Panc1 (cell line): ENCODE results near the gene VWDE. TPM values are rescaled to one million over a fixed set of nuclear protein-coding genes. Genes with fewer than 3 reads are reported as not detected.

Experiments used
- ATAC-seq: fragments of 200-7000 bp; cut with Tn5 transposase; 2 replicates; pipeline ENCODE4 v1.9.1; 2020; ENCODE audit warnings: mild to moderate bottlenecking, moderate library complexity
- BruUV-seq: library from RNA; stranded (reverse); fragments of 400-500 nt; replicated peaks from 2 replicates; lab custom pipeline; 2021; lab: Mats Ljungman, UMichigan
- CTCF ChIA-PET: fragments of 300-600 bp; sonication (Branson Sonifier 250); formaldehyde crosslinking; loops from one replicate; lab custom pipeline; 2022; ENCODE audit warnings: antibody characterized with exemption; lab: Charles Lee
- POLR2A ChIA-PET: fragments of 300-600 bp; sonication (Branson Sonifier 250); formaldehyde crosslinking; loops from one replicate; lab custom pipeline; 2022; ENCODE audit warnings: antibody characterized with exemption; lab: Charles Lee
- DNase-seq: peaks from one replicate; pipeline ENCODE4 v3.0.0-alpha.2; 2010; ENCODE audit warnings: low read depth, low spot score
- H3K27ac ChIP-seq: 2 replicates; pipeline ENCODE4 v1.5.1; 2011; ENCODE audit warnings: mild to moderate bottlenecking, low read length, inconsistent platforms
- H3K27me3 ChIP-seq: fragments of 200-500 bp; sonication (Bioruptor generic); 2 replicates; pipeline ENCODE4 v1.6.0; 2014; ENCODE audit warnings: low read length, inconsistent platforms; ENCODE audit not compliant: control insufficient read depth, insufficient read depth
- H3K36me3 ChIP-seq: fragments of 200-500 bp; sonication (Bioruptor generic); 2 replicates; pipeline ENCODE4 v1.5.1; 2014; ENCODE audit warnings: inconsistent platforms, mild to moderate bottlenecking, low read length, moderate library complexity; ENCODE audit not compliant: control insufficient read depth, insufficient read depth
- H3K4me1 ChIP-seq: 2 replicates; pipeline ENCODE4 v1.5.1; 2011; ENCODE audit warnings: inconsistent platforms, mild to moderate bottlenecking, low read length, moderate library complexity; ENCODE audit not compliant: control insufficient read depth, insufficient read depth
- H3K4me3 ChIP-seq, 2 experiments: 2 replicates each; pipeline ENCODE4 v1.5.1; 2011 to 2012; ENCODE audit warnings: low read depth in 2 of 2, low read length in 2 of 2, mild to moderate bottlenecking in 2 of 2, inconsistent platforms in 1 of 2, moderate library complexity in 1 of 2
- H3K9me3 ChIP-seq: fragments of 200-500 bp; sonication (Bioruptor generic); 2 replicates; pipeline ENCODE4 v1.5.1; 2014; ENCODE audit warnings: low read depth, mild to moderate bottlenecking, inconsistent platforms, low read length, moderate library complexity; ENCODE audit not compliant: control insufficient read depth, insufficient read depth
- CTCF ChIP-seq: fragments of 450-650 bp; IDR thresholded peaks from 2 replicates; pipeline ENCODE4 v1.5.1; 2017; ENCODE audit warnings: mild to moderate bottlenecking
- POLR2AphosphoS5 ChIP-seq: IDR thresholded peaks from 2 replicates; pipeline ENCODE4 v1.6.1; 2012; ENCODE audit warnings: mild to moderate bottlenecking, low read depth, low read length, moderate library complexity
- REST ChIP-seq, 2 experiments: IDR thresholded peaks; 2 replicates each; pipeline ENCODE4 v1.6.1; 2011 to 2012; ENCODE audit warnings: low read depth in 2 of 2, control low read depth in 1 of 2, low read length in 1 of 2, mild to moderate bottlenecking in 1 of 2, moderate library complexity in 1 of 2; ENCODE audit not compliant: insufficient read depth in 1 of 2
- SIN3A ChIP-seq: IDR thresholded peaks from 2 replicates; pipeline ENCODE4 v1.6.1; 2012; ENCODE audit warnings: low read depth, mild to moderate bottlenecking, low read length, moderate library complexity, borderline replicate concordance; ENCODE audit not compliant: insufficient read depth
- TCF7L2 ChIP-seq: IDR thresholded peaks from 2 replicates; pipeline ENCODE4 v1.6.1; 2011; ENCODE audit warnings: mild to moderate bottlenecking, low read depth, low read length, inconsistent platforms
- in situ Hi-C: cut with HindIII; loops from 2 replicates; pipeline ENCODE4 v1.10.0; 2016; ENCODE audit warnings: low sequenced_read_pairs, low pct_unique_long_range_greater_than_20kb
- intact Hi-C: fragments of 100-400 bp; cut with micrococcal nuclease; formaldehyde crosslinking; loops from one replicate; pipeline ENCODE4 v1.10.0; 2022; ENCODE audit not compliant: unreplicated experiment
- total RNA-seq: library from RNA; stranded (reverse); gene quantifications from one replicate; pipeline ENCODE4 v1.2.1, GENCODE V29; 2021; ENCODE audit not compliant: unreplicated experiment

VWDE gene
- total RNA-seq, 1 experiment from 2014 or later = 8.5 TPM

GRCh38 chr7:12370249-12370648 is 33.4 kb downstream of the VWDE start:
- ATAC-seq = no peak
- intact Hi-C loops (no loop called here), in situ Hi-C loops (no loop called here)
- BruUV-seq = no TSS peak
- H3K27ac ChIP-seq = no peak overlapping the region
- no peak overlapping the region for H3K4me3 ChIP-seq
- DNase-seq = no peak
- H3K9me3 ChIP-seq = no peaks in the 10 kb centered on the region
- no peaks in the 10 kb centered on the region for H3K4me1 ChIP-seq
- no peak for TF ChIP-seq TCF7L2
- TF ChIP-seq REST (IDR thresholded peaks at IDR 0.05; ENCODE audit: insufficient read depth in 1 of 2, low read depth in 2 of 2, low read length in 1 of 2) = no peak
- no peak for TF ChIP-seq POLR2AphosphoS5
- no peak for TF ChIP-seq CTCF
- TF ChIP-seq SIN3A = no peak
- POLR2A ChIA-PET = no interaction called here
- CTCF ChIA-PET = no interaction called here
- no peaks in the 10 kb centered on the region; the same call in 1 of the 2 replicates for H3K36me3 ChIP-seq
- H3K27me3 ChIP-seq = no peaks in the 10 kb centered on the region

GRCh38 chr7:12369756-12370155 is 33.9 kb downstream of the VWDE start:
- no peaks in the 10 kb centered on the region; the same call in 1 of the 2 replicates for H3K36me3 ChIP-seq
- ATAC-seq = 0 out of 2 replicates have a peak, but pooled peaks have one; percentile 45
- CTCF ChIA-PET = no interaction called here
- in situ Hi-C loops = no loop called here
- TF ChIP-seq CTCF = no peak
- no peak for TF ChIP-seq REST (IDR thresholded peaks at IDR 0.05; ENCODE audit: insufficient read depth in 1 of 2, low read depth in 2 of 2, low read length in 1 of 2)
- no peak for TF ChIP-seq SIN3A
- no peak overlapping the region for H3K4me3 ChIP-seq
- H3K27me3 ChIP-seq = no peaks in the 10 kb centered on the region
- no peak for DNase-seq
- POLR2A ChIA-PET = no interaction called here
- intact Hi-C loops = no loop called here
- H3K9me3 ChIP-seq = no peaks in the 10 kb centered on the region
- BruUV-seq = no TSS peak
- H3K27ac ChIP-seq = no peak overlapping the region
- H3K4me1 ChIP-seq = no peaks in the 10 kb centered on the region
